GM12874 (cell line): ENCODE measurements around the gene ABCA8.

ENCODE experiments used
- CTCF ChIP-seq: IDR thresholded peaks from 2 replicates; pipeline ENCODE4 v1.5.1; 2011; ENCODE audit warnings: low read depth, mild to moderate bottlenecking, control low read depth, low read length, moderate library complexity; ENCODE audit not compliant: insufficient read depth

Gene ABCA8

GRCh38 chr17:68943123-68943811 is 11.9 kb downstream of the ABCA8 start:
- TF ChIP-seq CTCF, result no peak

DNA sequence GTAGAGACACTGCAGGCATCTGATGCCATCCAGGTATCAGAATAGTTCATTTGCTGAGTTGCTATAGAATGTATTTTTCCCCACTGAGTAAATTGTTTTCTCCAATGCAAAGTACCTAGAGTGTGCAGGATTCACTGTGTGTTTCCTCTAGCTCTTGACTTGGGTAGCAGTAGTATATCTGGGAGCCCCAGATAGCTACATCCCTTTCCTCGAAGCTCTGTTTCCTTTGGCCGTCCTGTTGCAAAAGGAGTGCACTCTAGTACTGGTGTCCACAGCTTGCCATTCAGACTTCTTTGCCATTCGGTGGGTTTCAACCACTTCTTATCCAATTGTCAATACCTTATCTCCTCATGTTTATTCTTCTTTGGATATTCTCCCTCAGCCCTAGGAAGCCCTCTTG is 12.8 kb downstream of the ABCA8 start:
- no peak for TF ChIP-seq CTCF

- TF ChIP-seq CTCF, result no peak
These were observed 13.4 kb downstream of the ABCA8 start for GRCh38 chr17:68941761-68942160.

- no peak for TF ChIP-seq CTCF
These were observed 16.0 kb downstream of the ABCA8 start for GRCh38 chr17:68939195-68939594.

- no peak for TF ChIP-seq CTCF
These were observed 17.2 kb downstream of the ABCA8 start for GRCh38 chr17:68937890-68938514.

DNA sequence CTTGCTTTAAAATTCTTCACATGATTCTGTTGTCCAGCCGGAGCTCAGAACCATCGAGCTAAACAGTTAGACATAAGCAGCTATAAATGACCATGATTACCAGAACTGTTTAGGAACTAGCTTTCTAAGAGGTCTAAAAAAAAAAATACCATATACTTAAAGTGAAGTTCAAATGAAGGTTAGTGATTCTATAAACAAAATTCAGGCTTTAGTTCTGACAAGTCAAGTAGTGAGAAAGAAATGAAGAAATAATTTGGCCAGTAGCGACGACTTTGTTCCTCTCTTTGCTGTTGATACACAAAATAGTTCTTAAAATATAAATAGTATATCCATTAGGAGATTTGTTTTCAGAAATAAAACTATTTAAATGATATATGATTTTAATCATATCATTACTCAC is 27.7 kb downstream of the ABCA8 start:
- no peak for TF ChIP-seq CTCF

- TF ChIP-seq CTCF, result no peak
These were observed 30.1 kb downstream of the ABCA8 start for GRCh38 chr17:68924793-68925720.
